GDM1 (cell line): Measurements from ENCODE around the gene HERC4.
A peak's percentile ranks its signal among the peaks of the same experiment; 100 is the strongest.
"Not testable (repeated sequence)": the region's sequence is repeated elsewhere in the genome, so short reads cannot be mapped to it uniquely, and the experiment has no call there.

Source experiments
- DNase-seq: peaks from one replicate; lab custom pipeline; 2025; lab: John Stamatoyannopoulos, UW

Gene HERC4

GRCh38 chr10:68088740-68089139 lies 13.7 kb upstream of the HERC4 start:
- no peak for DNase-seq

GRCh38 chr10:68087685-68088401 lies 12.8 kb upstream of the HERC4 start:
- DNase-seq, result peak; percentile 3

- no peak for DNase-seq
These were observed 12.0 kb upstream of the HERC4 start for GRCh38 chr10:68086910-68087684.

GRCh38 chr10:68086011-68086410 lies 10.9 kb upstream of the HERC4 start:
- DNase-seq, result no peak

- no peak for DNase-seq
These were observed 9.4 kb upstream of the HERC4 start for GRCh38 chr10:68084469-68084868.

- DNase-seq, result no peak
These were observed 8.9 kb upstream of the HERC4 start for GRCh38 chr10:68083953-68084352.

GRCh38 chr10:68082872-68083271 lies 7.8 kb upstream of the HERC4 start:
- DNase-seq, result no peak

GRCh38 chr10:68081916-68082315 lies 6.8 kb upstream of the HERC4 start:
- no peak for DNase-seq

GRCh38 chr10:68080853-68081431 lies 5.9 kb upstream of the HERC4 start:
- no peak for DNase-seq

GRCh38 chr10:68079434-68079833 lies 4.4 kb upstream of the HERC4 start:
- DNase-seq, result no peak

- no peak for DNase-seq
These were observed 1.9 kb upstream of the HERC4 start for GRCh38 chr10:68077026-68077425.

GRCh38 chr10:68076081-68076480 lies 998 bp upstream of the HERC4 start:
- DNase-seq, result not testable (repeated sequence)

GRCh38 chr10:68075550-68076004 lies 494 bp upstream of the HERC4 start:
- DNase-seq, result no peak

GRCh38 chr10:68074031-68074774 lies 880 bp downstream of the HERC4 start:
- DNase-seq, result no peak

- no peak for DNase-seq
These were observed 1.5 kb downstream of the HERC4 start for GRCh38 chr10:68073631-68074030.

- no peak for DNase-seq
These were observed 7.6 kb downstream of the HERC4 start for GRCh38 chr10:68067508-68067907.

GRCh38 chr10:68067029-68067428 lies 8.1 kb downstream of the HERC4 start:
- DNase-seq, result no peak

GRCh38 chr10:68053553-68053952 lies 21.5 kb downstream of the HERC4 start:
- DNase-seq, result no peak

- no peak for DNase-seq
These were observed 22.6 kb downstream of the HERC4 start for GRCh38 chr10:68052463-68052862.

GRCh38 chr10:68049289-68050078 lies 25.6 kb downstream of the HERC4 start:
- DNase-seq, result no peak

- no peak for DNase-seq
These were observed 27.3 kb downstream of the HERC4 start for GRCh38 chr10:68047554-68048327.
